MM.1S (cell line): Measurements from ENCODE around the gene HIF1AN.

ENCODE experiments used
- CTCF ChIP-seq: fragments of 300-600 bp; sonication (generic); IDR thresholded peaks from 2 replicates; pipeline ENCODE4 v1.5.1; 2016; ENCODE audit warnings: antibody characterized with exemption, low read length, mixed read lengths
- EZH2 ChIP-seq: fragments of 300-600 bp; sonication (generic); optimal IDR thresholded peaks from 2 replicates; pipeline ENCODE3; 2017; ENCODE audit warnings: low read depth, mild to moderate bottlenecking, antibody characterized with exemption, low read length, mixed read lengths
- EZH2phosphoT487 ChIP-seq: fragments of 300-600 bp; sonication (generic); IDR thresholded peaks from 2 replicates; pipeline ENCODE4 v1.6.1; 2018; ENCODE audit warnings: antibody characterized with exemption, low read length

GRCh38 chr10:100528921-100529474 is 6.7 kb upstream of the HIF1AN start:
- no peak for TF ChIP-seq CTCF
- TF ChIP-seq EZH2 = no peak
- no peak for TF ChIP-seq EZH2phosphoT487
